ENCODE measurements around the gene CACNB2. TPM values are rescaled to one million over a fixed set of nuclear protein-coding genes. Genes with fewer than 3 reads are reported as not detected.

The CACNB2 gene
- total and polyA plus RNA-seq, 10 of the 15 experiments (the other 5 are each of a cell fraction or from before 2014, with no cell fraction given), result 0.62 to 8.1 (median 1.2) TPM

GRCh38 chr10:18479502-18479901 is 339.3 kb downstream of the CACNB2 start:
- H3K4me2 ChIP-seq (ENCODE audit: control insufficient read depth, insufficient read depth), result no peak overlapping the region
- ChIA-PET SMC1A (ENCODE audit: uncharacterized antibody, unreplicated experiment) (no interaction called here), POLR2A (interaction anchor here (1.1 kb wide), 1 partner anchor 20 kb away, joined by 3 read pairs; no protein-coding TSS in a partner anchor), RAD21 (ENCODE audit: unreplicated experiment) (no interaction called here), CTCF (no interaction called here)
- no peaks in the 10 kb centered on the region for H3K9me3 ChIP-seq (replicated peaks; ENCODE audit: control insufficient read depth, insufficient read depth, low read length)
- no TSS peak for BruUV-seq (replicated peaks)
- WGBS (ENCODE audit: insufficient coverage, insufficient replicate concordance, low lambda C conversion rate, missing lambda C conversion rate), result 60% methylated on average over 5 of the region's 6 CpGs
- ATAC-seq (no peak), DNase-seq (ENCODE audit: low read depth, low spot score) (no peak), FAIRE-seq (no peak)
- H3K27me3 ChIP-seq (replicated peaks in 1 of 2; ENCODE audit: control insufficient read depth in 2 of 2, insufficient read depth in 2 of 2, low read length in 1 of 2), result no peaks in the 10 kb centered on the region
- no peak overlapping the region for H3K9ac ChIP-seq (ENCODE audit: control insufficient read depth, insufficient read depth, low read length)
- H3K79me2 ChIP-seq (ENCODE audit: control insufficient read depth, insufficient read depth, low read length), result no peaks in the 10 kb centered on the region
- H3K4me3 ChIP-seq, result no peak overlapping the region
- no peaks in the 10 kb centered on the region for H3K36me3 ChIP-seq (ENCODE audit: control insufficient read depth in 2 of 2, insufficient read depth in 2 of 2, low read length in 1 of 2)
- no peak overlapping the region for H3K27ac ChIP-seq (ENCODE audit: control insufficient read depth, insufficient read depth)
- TF ChIP-seq SUZ12 (IDR thresholded peaks at IDR 0.05; ENCODE audit: unreplicated experiment) (no peak), HDGF (IDR thresholded peaks at IDR 0.05) (no peak), CREM (IDR thresholded peaks at IDR 0.05; ENCODE audit: low read depth) (no peak), E2F8 (IDR thresholded peaks at IDR 0.05; ENCODE audit: low read depth, partially characterized antibody) (no peak), NRF1 (conservative IDR thresholded peaks at IDR 0.05; ENCODE audit: low read depth, low read length) (no peak), NBN (IDR thresholded peaks at IDR 0.05) (no peak)
- intact Hi-C loops (cut with micrococcal nuclease; ENCODE audit: unreplicated experiment) (loop anchor here (10.0 kb wide), 1 partner anchor 235 kb away; no protein-coding TSS in a partner anchor), in situ Hi-C loops (cut with MboI) (no loop called here)
- H4K20me1 ChIP-seq (ENCODE audit: control insufficient read depth, insufficient read depth), result no peaks in the 10 kb centered on the region
- H3K4me1 ChIP-seq (ENCODE audit: control insufficient read depth, insufficient read depth, low read length), result no peaks in the 10 kb centered on the region
- H2AFZ ChIP-seq (ENCODE audit: control insufficient read depth, low read depth, low read length), result no peak overlapping the region

All from GM12878 (cell line).